Skin epidermis (tissue), 12 donors: ENCODE data around the gene SLC35F6.
"Not testable (repeated sequence)": the region's sequence is repeated elsewhere in the genome, so short reads cannot be mapped to it uniquely, and the experiment has no call there.

ENCODE experiments used
- H3K27ac ChIP-seq, 21 experiments: fragments of 200-600 bp; sonication (generic) in 11 of 21; one replicate each; pipeline ENCODE4 v1.5.0; 2020; ENCODE audit warnings: mild to moderate bottlenecking in 3 of 21, inconsistent platforms in 2 of 21, moderate library complexity in 2 of 21
- H3K4me3 ChIP-seq, 7 experiments: fragments of 200-600 bp; sonication (generic) in 2 of 7; one replicate each; pipeline ENCODE4 v1.5.0; 2020; ENCODE audit warnings: inconsistent platforms in 2 of 7, mild to moderate bottlenecking in 2 of 7, moderate library complexity in 1 of 7

Gene SLC35F6

DNA sequence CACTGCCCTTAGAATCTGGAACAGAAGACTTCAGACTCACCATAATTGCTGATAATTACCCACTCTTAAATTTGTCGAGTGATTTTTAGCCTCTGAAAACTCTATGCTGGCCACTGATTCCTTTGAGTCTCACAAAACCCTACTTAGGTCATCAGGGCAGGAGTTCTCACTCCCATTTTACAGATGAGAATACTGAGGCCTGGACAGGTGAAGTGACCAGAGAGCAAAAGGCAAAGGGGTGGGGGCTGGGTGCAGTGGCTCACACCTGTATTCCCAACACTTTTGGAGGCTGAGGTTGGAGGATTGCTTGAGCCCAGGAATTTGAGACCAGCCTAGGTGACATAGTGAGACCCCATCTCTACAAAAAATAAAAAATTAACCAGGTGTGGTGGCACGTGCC is 34.8 kb upstream of the SLC35F6 start:
- Histone ChIP-seq H3K4me3 (no peak overlapping the region), H3K27ac (no peak overlapping the region)

DNA sequence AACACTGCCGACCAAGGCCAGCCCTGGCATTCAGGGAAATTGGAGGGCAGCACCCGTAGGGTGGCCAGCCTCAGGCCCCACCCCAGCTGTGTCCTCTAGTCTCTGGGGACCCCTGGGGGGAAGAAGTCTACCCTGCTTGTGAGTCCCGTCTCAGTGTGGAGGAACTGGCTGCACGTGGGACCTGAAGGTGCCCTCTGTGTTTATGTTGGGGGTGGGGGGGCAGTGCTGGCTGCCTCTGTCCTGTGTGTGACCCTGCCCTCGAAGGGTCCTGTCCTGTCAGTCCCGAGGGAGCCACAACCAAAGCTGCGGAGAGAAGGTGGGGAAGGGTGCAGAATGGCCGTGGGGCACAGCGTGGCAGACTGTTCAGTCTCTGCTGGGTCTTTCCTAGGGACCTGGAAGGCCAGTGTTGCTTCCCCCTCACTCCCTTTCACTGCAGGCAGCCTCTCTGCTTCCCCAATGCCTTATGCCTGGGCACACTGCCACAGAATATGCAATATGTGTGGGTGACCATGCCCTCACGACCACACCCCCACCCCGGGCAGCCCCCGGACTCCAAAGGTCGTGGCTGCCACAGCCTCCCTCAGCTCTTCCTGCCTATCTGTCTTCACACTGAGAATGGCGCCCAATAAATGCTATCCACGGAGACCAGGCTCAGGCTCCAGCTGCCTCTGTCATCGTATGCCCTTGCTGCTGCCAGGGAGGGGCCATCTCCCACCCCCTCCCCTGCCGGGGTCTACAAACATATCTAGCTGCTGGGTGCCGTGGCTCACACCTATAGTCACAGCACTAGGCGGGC is 33.3 kb upstream of the SLC35F6 start:
- no peak overlapping the region for H3K4me3 ChIP-seq
- H3K27ac ChIP-seq: no peak overlapping the region

DNA sequence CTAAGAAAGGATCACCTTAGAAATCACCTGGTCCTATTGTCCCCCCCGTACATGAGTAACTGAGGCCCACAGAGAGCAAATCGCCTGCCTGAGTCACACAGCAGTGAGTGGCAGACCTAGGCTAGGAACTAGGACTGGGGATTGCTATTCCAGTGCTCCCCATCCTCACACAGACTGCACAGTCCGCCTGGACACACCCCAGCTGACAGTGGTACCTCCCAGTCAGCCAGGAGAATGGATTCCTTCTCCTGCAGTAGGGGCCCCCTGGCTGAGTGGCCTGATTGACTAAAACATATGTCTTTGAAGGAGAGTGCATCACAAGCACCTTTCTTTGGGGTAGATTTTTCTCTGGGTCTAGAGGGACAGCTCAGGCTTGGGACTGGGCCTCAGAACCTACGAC is 32.4 kb upstream of the SLC35F6 start:
- no peak overlapping the region for H3K27ac ChIP-seq
- H3K4me3 ChIP-seq: no peak overlapping the region

DNA sequence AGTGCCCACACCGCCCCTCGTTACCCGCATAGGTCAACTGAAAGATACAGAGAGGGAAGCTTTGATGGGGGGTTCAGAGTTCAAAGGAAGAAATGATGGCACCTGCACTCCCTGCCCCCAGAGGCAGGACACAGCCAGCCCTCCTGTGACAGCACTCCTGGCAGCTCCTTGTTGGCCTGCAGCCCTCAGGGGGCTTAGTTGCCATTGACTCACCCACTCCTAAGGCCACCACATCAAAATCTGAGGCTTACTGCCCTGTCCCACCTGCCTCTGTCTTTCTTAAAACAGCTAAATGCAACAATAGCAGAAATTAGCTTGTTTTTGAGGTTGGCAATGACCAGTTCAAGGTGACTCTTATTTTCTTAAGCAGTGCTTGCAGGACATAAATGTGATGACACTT is 31.6 kb upstream of the SLC35F6 start:
- no peak overlapping the region for H3K4me3 ChIP-seq
- no peak overlapping the region for H3K27ac ChIP-seq

DNA sequence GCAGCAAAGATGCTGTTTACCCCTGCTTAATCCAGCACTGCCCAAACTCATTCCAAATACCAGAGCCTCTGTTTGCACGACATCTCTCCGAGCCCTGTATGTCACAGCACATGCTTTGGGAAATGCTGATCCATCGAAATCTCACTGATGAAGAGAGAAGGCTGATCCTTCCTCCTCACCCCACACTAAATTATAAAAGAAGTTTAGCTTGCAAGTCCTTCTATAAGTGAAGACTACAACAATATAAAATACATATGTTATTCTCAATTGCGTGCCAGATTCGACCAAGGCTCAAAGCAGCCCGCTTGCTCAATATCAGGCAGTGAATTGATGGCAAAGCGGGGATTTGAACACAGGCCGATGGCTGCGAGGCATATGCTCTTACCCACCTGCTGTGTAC is 30.7 kb upstream of the SLC35F6 start:
- H3K27ac ChIP-seq: no peak overlapping the region
- H3K4me3 ChIP-seq: no peak overlapping the region

DNA sequence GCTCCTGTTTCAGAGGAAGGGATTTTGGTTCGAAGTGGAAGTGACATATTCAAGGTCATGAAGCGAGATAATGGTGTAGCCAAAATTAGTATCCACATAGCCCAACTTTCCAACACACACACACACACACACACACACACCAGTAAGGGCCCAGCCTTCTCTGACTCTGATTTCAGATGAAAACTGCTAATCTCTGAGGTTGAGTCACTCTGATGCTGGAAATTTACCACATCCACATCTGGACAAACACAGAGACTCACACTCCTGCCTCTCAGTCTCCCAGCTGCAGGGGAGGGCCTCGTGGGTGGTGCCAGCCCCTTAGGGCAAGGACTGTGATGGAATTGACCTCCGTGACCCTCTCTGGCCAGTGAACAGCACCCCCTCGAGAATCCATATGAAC is 29.0 kb upstream of the SLC35F6 start:
- H3K27ac ChIP-seq: no peak overlapping the region
- H3K4me3 ChIP-seq: no peak overlapping the region

DNA sequence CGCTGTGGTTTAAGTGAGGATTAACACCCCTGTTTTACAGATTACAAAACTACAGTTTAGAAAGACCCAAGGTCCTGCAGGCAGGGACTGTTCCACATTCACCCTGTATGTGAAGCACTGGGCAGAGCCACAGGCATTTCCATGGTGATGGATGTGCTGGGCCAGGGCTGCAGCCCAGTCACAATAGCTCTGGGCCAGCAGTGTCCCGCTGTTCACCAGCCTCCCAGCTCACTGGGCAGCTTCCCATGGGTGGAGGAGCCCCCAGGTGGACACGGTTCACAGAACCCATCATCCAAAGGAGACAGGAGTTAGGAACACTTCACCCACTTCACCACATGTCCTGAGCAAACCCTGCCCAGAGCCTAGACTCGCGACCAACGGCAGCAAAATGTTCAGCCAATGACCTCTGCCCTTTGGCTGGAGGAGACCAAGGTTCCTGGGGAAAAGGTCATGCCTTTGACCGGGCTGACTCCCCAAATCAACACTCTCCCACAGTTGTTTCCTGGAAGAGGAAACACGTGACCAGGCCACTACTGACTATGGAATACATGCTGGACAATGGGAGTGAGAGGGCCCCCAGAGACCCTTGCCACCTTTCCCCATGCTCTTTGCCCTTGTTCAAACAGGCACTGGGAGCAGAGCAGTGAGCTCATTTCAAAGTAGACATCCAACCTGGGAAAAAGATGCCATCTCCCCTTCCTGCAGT is 28.0 kb upstream of the SLC35F6 start:
- Histone ChIP-seq H3K4me3 (no peak overlapping the region), H3K27ac (no peak overlapping the region)

DNA sequence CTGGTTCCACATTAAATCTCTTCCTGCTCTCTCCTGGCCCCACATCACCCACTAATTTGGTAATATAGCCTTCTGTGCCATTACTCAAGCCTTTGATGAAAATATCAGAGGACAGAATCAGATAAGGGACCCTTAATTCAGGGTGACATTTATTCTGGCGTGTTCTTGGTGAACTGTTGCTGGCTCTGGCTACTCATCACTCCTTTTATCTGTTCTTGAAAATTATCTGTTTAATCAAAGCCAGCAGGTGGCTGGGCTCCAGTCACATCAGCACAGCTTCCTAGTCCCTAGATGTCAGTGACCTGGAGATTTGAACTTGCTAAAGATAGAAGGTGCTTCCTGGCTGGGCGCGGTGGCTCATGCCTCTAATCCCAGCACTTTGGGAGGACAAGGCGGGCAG is 26.9 kb upstream of the SLC35F6 start:
- Histone ChIP-seq H3K4me3 (no peak overlapping the region), H3K27ac (no peak overlapping the region)

DNA sequence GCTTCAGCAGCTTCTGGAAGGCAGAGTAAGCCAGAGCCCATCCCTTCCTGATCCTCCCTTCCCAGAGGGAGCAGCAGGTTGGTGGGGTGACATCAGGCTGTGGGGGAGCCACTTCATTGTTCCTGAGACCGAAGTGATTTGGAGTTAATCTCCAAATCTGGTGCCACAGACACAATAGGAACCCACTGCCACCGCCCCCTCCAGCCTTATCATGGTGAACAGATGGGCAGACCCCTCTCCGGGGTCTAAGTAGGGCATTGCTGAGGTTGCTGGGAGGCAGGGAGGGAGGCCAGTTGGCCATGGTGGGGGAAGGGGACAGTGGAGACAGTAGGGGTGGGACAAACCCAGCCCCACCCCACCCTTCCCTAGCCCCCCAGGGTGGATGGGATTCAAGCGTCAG is 25.6 kb upstream of the SLC35F6 start:
- no peak overlapping the region for H3K4me3 ChIP-seq

DNA sequence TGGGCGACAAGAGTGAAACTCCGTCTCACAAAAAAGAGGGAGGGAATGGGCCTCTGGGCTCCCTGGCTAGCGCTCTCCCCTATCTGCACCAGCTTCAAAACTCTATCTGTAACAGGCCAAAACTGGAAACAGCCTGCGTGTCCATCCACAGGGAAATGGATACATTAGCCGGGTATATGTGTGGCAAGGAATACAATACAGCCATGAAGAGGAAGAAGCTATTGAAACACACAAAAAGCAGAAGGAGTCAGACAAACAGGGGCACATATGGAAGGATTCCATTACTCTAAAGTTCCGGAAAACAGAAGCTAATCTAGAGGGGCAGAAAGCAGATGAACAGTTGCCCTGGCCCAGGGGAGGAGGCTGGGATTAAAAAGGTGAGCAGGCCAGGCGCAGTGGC is 24.6 kb upstream of the SLC35F6 start:
- Histone ChIP-seq H3K27ac (no peak overlapping the region), H3K4me3 (no peak overlapping the region)

More for the DNA sequence above, 25.6 kb upstream of the SLC35F6 start:
- no peak overlapping the region for H3K27ac ChIP-seq

DNA sequence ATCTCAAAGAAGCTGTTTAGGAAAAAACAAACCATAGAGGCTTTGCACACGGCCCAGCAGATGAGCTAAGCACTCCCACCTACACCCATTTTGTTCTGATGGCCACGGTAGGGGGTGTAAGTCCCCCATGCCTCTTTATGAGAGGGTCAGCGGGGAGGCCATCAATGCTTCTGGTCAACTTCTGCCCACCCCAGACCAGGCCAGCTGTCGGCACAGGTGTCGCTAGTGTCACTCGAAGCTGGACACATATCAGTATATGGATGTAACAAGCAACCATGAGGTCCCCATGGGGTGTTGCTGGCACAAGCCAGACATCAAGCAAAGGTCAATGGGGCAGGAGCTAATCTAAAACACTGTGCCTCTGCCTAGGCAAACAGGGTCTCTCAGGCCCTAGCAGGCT is 23.7 kb upstream of the SLC35F6 start:
- H3K4me3 ChIP-seq: no peak overlapping the region
- H3K27ac ChIP-seq: no peak overlapping the region

DNA sequence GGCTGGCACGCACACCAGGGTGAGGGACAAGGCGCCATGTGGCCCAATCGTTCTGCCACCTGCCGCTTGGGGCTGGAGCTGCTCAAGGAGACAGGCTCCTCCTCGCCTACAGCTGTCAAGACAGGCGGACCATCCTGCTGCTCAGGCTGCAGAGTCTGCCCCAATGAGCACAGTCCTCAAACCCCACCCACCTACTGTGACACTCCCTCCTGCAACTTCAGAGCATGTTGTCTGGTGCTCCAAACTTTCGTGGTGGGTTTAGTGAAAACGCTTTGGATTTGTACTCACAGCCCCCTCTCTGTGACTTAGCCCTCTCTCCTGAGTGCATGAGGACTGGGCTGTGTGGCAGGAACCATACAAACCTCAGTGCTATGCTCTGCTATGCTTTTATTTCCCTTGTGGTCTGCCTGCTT is 23.2 kb upstream of the SLC35F6 start:
- H3K27ac ChIP-seq: no peak overlapping the region
- H3K4me3 ChIP-seq: no peak overlapping the region

DNA sequence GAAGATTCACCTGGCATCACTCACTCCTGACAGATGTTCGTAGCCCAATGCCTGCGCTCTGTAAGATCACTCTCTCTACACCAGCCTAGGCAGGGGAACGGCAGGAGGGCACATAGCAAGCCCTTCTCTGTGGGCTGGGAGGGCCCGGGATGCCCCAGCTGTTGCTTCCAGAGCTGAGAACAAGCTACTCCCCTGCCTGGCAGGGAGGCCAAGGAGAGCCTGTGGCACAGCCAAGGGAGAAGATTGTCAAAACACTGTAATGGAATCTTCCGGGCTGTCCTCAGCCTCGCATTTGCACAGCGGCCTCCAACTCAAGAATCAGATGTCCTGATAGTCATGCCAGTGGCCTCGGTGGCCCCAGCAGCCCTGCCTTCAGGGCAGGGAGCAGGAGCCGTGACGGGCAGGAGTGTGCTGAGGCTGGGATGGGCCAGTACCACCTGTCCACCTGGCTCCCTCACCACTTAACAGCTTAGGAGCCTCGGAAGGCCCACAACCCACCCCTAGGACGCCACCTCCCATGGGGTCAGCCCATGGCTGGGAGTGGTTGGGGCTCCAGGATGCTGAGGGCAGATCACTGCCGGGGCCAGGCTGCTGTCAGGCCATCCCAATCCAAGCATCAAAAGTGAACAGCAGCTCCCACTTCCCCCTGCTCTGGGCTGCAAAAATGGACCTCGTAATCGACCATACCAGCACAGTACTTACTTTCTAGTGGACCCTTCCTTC is 21.9 kb upstream of the SLC35F6 start:
- no peak overlapping the region for H3K27ac ChIP-seq

DNA sequence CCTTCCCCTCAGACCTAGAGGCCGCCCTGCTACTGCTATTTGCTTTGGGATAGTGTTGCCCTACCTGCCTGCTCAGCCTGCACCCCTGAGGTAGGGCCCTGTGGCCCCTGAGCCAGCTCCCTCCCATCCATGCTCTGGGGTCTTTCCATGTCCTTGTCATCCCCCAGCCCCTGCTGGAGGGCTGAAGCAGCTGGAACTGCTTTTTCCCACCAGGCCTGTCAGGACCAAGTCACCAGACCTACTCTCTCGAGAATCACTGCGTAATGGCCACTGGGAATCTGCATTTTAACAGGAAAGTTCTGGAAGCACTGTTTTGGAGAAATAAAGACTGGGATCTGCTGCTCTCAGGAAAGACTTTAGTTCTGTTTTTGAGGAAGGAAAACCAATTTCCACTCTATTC is 20.2 kb upstream of the SLC35F6 start:
- Histone ChIP-seq H3K4me3 (no peak overlapping the region), H3K27ac (no peak overlapping the region)

More for the DNA sequence above, 21.9 kb upstream of the SLC35F6 start:
- no peak overlapping the region for H3K4me3 ChIP-seq

DNA sequence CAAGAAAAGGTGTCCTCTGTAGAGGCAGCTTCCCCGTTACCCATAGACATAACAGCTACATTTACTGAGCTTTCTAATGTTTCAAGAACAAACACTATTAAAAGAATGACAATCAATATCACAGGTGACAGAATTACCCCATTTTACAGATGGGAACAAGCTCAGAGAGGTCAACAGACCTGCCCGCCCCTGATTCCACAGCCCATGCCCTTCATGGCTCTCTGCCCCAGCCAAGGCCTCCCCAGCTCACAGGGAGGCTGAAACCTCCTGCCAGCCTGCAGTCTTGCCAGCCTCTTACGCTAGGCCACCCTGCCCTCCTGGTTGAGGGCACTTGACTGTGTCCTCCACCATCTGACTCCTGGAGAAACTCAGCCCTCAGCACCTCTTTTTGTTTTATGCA is 19.1 kb upstream of the SLC35F6 start:
- H3K27ac ChIP-seq: no peak overlapping the region
- no peak overlapping the region for H3K4me3 ChIP-seq

DNA sequence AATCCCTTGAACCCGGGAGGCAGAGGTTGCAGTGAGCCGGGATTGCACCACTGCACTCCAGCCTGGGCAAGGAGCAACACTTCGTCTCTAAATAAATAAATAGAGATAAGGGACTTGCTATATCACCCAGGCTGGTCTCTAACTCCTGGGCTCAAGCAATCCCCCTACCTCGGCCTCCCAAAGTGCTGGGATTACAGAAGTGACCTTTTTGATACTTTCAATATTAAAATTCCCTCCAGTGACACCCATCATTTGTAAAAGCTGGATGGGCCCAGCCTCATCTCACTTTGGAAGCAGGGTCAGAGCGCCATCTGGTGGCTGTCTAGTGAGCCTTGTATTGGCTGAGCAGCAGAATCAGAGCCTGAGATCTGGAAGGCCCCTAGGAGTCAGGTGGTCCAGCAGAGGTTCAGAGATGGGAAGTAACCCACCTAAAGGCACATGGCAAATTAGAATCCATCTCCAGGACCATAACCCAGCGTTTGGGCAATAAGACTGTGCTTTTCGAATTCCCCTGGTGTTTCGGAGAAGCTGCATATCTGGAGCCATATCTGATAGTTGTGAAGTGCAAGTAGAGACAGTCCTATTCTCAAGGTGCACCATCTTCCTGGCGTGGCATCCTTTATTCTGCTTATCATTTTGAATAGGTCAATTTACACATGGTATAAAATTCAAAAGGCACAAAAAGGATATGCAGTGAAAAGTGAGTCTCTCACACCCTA is 18.3 kb upstream of the SLC35F6 start:
- Histone ChIP-seq H3K4me3 (no peak overlapping the region), H3K27ac (no peak overlapping the region)

DNA sequence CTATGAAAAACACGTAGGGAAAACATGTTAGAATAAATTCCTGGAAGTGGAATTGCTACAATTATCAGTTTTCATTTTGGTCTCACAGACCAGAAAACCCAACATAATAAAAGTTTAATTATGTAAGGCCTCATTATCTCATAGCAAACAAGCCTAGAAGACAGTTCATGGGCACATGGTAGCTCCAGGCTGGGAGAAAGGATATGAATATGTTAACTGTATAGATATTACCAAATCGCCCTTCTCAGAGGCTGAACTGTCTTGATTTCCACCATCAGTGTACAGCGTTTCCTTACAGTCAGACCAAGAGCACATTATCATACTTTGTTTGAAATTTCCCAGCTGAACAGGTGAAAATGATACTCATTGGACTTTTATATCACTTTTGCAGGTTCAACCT is 17.1 kb upstream of the SLC35F6 start:
- Histone ChIP-seq H3K4me3 (no peak overlapping the region), H3K27ac (no peak overlapping the region)

DNA sequence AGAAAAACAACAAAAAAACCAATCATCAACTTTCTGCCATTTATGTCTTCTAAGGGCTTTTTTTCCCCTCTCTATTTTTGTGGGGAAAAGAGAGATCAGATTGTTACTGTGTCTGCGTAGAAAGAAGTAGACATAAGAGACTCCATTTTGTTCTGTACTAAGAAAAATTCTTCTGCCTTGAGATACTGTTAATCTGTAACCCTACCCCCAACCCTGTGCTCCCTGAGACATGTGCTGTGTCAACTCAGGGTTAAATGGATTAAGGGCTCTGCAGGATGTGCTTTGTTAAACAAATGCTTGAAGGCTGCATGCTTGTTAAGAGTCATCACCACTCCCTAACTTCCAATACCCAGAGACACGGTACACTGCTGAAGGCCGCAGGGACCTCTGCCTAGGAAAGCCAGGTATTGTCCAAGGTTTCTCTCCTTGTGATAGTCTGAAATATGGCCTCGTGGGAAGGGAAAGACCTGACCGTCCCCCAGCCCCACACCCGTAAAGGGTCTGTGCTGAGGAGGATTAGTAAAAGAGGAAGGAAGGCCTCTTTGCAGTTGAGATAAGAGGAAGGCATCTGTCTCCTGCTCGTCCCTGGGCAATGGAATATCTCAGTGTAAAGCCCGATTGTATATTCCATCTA is 14.2 kb upstream of the SLC35F6 start:
- not testable (repeated sequence) for H3K27ac ChIP-seq, H3K4me3 ChIP-seq

DNA sequence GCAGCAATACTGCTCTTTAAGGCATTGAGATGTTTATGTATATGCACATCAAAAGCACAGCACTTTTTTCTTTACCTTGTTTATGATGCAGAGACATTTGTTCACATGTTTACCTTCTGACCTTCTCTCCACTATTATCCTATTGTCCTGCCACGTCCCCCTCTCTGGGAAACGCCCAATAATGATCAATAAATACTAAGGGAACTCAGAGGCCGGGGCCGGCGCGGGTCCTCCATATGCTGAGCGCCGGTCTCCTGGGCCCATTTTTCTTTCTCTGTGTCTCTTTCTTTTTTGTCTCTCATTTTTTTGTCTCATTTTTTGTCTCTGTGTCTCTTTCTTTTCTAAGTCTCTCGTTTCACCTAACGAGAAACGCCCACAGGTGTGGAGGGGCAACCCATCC is 13.6 kb upstream of the SLC35F6 start:
- not testable (repeated sequence) for H3K27ac ChIP-seq, H3K4me3 ChIP-seq

DNA sequence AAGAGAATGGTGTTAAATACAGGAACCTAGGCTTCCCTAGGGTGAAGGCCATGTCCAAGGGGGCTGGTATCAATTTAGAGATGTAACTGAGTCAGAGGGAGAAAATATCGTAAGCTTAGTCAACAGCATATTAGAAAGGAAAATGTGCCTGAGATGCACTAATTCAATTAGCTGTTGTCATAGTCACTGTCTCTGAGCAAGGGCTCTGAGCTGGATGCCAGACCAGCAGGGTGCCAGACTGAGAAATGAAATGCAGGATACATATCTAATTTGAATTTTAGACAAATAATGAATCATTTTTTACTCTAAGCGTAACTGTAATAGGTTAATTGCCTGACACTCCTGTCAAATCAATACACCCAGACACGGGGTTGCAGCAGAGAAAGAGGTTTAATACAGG is 11.4 kb upstream of the SLC35F6 start:
- no peak overlapping the region for H3K4me3 ChIP-seq

More for the DNA sequence above, 11.4 kb upstream of the SLC35F6 start:
- no peak overlapping the region for H3K27ac ChIP-seq
